ENCODE results near the gene KCNC3.

- TF ChIP-seq CTCF (IDR thresholded peaks at IDR 0.05) (no peak), POLR2A (IDR thresholded peaks at IDR 0.05) (no peak)
Measured at GRCh38 chr19:50264483-50265186, 64.5 kb downstream of the KCNC3 start.
